CD1c-positive myeloid dendritic cell (primary cell): ENCODE data around the gene ATP6V1B1.
A peak's percentile ranks its signal among the peaks of the same experiment; 100 is the strongest.

ENCODE experiments used
- DNase-seq: peaks from one replicate; pipeline ENCODE4 v3.0.0-alpha.2; 2016; ENCODE audit errors: extremely low spot score

The ATP6V1B1 gene

DNA sequence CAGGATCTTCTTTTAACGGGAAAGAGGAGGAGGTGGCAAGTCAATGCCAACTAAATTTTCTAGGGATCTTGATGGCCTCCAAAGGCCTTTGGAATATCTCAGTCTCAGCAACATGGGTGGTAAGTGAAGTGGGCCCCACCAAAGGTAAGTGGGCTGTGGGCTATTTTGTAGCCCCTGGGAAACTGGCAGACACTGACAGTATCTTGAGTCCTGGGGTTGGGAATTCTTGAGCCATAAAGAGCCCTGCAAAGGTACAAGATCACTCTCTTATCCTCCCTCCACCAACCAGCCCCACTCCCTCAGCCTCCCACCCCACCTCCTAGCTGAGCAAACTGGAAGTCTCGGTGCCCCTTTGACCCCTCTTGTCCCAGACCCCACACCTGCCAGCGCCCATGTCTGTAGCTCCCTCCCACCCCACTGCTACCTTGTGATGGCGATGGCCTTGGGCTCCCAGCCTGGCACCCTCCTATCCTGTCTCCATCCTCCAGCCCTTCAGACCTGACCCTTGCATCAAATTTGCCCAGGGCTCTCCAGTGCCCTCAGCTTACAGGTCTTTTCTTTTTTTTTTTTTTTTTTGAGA is 8.5 kb downstream of the ATP6V1B1 start:
- no peak for DNase-seq

DNA sequence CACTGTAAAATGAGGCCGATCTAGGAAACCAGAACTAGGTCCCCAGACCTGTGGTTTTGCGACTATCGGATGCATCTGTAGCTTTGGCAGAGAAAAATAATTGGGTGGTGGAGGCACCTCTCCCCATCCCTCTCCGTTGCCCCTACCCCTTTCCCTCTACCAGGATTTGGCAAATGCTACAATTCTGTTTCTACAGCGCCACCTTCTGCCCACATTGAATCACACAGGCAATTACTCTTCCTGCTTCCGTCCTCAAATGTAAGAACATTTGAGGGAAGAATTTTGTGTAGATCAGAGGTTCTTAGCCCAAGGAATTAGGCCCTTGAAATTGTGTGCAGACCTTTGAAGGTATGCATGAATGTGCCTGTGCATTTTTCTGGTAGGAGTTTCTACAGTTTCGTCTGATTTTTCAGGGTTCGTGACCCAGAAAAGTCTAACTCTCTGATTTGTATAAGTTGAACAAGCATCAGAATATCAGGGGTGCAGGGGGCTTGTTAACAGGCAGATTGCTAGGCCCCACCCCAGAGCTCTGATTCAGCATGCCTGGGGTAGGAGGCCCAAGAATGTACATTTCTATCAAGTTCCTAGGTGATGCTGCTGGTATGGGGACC is 11.2 kb downstream of the ATP6V1B1 start:
- peak; percentile 61 for DNase-seq

DNA sequence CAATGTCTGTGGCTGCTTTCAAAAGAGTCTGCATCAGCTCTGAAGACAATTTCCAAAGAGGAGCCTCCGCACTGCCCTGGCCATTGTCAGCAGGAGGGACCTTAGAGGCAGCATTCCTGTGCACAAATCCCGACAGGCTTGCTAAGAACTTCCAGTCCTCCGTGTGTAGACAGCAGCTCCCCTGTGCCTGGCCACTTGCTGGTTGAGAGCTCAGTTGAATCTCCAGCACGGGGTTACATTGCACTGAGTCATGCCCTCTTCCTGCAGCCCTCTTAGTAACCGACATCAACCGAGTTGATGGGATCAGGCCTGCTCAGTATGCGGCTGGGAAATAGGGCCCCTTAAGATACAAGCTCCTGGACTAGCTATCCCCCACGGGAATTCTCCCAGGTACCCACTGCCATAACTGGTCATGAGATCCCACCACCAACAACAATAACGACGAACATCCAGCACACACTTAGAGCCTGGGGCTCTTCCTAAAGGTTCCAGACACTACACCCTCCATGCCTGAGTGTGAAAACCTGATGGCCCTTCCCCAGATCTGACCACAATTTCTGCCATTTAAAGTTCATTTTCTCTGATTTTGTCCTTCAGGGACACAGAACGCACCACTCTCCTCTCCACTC is 12.0 kb downstream of the ATP6V1B1 start:
- DNase-seq: no peak

DNA sequence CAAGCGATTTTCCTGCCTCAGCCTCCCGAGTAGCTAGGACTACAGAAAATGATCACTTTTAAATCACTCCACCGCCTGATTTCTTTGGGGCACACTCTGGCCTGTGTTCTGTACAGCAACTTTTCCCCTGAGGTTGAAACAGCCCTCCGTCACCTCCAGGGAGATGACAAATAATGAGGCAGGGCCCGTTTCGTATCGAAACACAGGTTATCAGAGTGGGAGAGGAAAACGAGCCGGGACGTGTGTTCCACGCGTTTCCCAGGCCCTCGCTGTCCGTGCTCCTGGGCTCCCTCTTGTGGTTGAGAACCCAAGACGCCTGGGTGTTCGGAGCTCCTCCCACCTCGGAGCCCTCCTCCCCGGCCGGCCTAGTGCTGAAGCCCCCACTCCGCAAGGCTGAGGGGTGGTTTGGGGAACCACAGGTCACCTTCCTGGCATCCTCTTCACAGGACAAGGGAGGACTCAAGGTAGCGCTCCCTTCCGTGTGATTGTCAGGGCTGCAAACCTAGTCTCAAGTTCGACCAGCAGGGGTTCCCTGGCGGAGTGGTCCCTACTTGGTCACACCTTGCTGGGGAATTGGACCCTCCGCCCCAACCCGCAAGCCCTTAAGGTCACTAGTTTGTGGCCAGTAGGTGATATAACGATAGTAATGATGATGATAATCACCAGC is 12.8 kb downstream of the ATP6V1B1 start:
- peak; percentile 80 for DNase-seq

DNA sequence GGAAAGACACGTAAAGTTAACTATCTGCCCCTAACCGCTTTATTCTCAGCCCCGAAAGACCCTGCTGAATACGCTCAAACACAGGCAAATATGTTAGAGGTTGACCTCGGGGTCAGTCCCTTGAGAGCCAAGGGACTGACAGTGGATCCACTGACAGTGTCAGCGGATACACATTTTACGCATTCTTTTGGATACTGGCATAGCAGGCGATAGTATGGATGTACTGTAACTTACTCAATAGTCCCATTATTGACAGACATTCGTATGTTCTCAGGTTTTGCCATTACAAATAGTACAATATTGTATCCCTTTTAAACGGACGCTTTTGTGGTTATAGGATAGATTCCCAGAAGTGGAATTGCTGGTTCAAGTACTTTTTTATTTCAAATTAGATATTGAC is 13.4 kb downstream of the ATP6V1B1 start:
- DNase-seq: no peak

DNA sequence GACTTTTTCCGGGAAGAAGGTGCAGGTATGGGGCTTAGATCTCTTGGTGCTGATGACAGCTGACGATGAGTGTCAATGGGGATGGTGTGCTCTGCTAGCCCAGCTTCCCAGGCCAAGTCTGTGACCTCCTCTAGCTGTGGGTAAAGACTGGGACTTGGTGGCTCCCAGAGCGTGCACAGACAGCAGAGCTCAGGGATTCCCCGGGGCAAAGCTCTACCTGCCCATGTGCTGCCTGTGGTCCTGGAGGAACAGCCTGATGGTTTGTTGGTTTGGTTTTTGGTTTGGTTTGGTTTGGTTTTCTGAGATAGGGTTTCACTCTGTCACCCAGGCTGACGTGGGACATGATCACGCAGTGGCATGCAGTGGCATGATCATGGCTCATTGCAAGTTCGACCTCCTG is 19.2 kb downstream of the ATP6V1B1 start:
- no peak for DNase-seq

DNA sequence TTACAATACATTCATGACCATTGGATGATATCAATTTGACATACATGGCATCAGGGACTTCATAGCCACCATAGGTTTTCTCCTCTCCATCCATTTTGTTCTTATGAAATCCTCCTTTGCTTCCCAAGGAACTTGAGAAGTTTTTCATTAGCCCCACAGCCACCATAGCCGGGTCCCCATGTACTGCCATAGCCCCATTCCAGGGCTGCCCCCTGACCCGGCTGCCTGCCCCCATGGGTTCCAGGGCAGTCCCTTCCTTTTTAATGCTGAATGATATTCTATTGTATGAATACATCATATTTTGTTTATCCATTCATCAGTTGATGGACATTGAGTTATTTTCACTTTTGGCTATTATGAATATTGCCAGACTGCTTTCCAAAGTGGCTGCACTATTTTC is 20.4 kb downstream of the ATP6V1B1 start:
- no peak for DNase-seq

DNA sequence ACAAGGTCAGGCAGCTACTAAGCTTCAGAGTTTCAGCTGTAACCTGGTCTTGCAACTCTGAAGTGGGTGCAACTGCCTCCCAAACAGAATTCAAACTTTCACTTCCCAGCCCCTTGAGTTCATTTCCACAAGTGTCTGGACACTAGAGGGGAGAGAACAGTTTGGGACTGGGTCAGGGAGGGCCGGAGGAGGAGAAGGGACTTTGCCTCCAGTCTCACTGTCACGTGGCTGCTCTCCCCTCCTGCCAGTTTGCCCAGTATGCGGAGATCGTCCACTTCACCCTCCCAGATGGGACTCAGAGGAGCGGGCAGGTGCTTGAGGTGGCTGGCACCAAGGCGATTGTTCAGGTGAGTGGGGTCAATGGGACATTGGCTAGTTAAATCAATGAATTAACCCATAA is 22.1 kb downstream of the ATP6V1B1 start:
- no peak for DNase-seq

DNA sequence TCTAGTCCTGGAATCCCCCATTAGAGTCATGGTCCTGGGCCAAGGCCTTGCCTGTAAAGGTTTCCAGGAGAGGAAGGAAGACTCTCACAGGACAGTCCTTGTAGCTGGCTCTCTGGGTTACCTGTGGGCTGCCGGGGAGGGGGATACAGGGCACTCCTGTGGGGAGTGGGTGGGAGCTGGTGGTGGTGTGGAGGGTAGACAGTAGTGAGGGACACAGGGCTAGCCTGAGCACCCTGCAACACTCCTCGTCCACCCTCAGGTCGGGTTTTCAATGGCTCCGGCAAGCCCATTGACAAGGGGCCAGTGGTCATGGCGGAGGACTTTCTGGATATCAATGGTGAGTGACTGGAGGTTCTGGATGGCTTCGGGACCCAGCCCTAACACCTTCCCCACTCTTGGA is 23.1 kb downstream of the ATP6V1B1 start:
- no peak for DNase-seq

DNA sequence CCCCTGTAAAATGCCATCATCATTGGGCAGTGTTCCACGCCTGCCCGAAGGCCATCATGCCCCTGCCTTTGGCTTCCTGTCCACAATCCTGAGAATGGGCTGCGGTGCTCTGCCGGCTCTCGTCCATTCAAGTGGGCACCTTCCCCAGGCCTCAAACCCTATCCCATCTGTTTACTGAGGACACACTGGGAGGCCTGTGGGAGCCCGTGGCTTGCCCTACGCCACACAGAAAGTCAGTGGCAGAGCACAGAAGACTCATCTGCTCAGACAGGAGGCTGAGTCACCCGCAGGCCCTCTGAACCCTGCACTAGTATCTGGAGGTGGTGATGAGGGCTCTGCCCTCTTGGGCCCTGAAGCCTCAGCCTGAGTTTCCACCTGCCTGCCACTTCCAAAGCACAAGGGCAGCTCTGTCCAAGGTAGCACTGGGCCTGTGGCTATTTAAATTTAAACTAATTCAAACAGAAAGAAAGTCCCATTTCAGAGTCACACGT is 23.6 kb downstream of the ATP6V1B1 start:
- no peak for DNase-seq

DNA sequence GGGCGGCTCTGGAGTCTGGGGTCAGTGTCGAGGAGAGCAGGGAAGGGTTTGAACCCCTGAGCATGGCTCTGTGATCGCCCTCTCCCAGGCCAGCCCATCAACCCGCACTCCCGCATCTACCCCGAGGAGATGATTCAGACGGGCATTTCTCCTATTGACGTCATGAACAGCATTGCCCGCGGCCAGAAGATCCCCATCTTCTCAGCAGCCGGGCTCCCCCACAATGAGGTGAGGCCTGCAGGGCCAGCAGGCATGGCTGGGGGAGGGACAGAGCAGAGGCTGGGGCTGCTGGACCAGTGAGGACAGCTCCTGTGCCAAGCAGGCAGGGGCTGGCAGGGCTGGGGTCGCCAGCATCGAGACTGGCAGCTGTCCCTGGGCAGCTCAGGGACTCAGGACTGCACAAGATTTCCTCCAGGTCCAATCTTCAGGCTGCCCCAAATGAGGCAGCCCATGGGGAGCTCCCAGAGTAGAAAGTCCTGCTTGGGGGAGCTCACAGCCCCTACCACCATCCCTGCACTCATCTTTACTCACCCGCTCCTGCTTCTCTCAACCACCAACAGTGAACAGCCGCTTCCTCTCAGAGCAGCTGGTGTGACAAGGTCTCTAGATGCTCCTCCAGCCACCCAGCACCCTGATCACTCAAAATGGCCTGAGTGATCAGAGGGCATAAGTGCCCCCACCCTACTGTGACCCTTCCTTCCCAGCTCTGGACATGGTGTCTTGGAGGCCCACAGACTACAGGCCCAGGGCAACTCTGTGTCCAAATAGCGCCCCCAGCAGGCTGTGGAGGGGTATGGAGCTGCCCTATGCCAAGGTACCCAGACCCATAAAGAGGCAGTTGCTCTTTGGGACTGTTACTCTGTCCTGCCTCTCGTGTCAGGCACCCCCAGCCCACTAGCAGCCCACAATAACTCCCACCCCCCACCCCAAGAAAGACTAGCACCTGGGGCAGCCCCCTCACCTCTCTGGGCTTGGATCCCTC is 24.4 kb downstream of the ATP6V1B1 start:
- DNase-seq: peak; percentile 12

DNA sequence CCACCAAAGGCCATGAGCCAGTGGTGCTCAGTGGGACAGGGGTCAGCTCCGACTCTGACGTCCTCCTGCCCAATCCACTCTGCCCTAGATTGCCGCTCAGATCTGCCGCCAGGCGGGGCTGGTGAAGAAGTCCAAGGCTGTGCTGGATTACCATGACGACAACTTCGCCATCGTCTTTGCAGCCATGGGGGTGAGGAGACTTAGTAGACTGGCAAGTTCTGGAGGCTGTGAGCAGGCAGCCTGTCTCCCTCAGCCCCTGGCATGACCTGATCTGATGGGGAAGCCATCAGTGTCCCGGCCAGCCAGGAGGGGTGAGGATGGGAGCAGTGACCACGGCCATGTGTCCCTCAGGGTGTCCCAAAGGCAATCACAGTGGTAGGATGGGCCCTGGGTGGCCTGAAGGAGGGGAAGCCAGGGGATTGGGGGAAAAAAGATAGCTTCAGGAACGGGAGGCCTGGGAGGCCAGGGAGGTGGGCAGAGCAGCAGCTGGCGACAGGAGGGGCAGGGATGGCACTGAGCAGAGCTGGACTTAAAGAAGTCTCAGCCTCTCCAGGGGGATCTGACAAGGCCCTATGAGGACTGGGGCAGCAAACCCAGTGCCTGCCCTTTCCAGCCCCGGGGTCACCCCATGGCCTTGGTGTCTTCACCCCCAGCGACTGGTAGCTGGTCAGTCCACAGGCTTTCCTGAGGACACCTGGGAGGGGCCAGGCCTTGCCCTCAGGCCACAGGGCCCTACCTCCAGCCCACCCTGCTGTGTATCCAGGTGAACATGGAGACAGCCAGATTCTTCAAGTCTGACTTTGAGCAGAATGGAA is 25.3 kb downstream of the ATP6V1B1 start:
- DNase-seq: no peak

DNA sequence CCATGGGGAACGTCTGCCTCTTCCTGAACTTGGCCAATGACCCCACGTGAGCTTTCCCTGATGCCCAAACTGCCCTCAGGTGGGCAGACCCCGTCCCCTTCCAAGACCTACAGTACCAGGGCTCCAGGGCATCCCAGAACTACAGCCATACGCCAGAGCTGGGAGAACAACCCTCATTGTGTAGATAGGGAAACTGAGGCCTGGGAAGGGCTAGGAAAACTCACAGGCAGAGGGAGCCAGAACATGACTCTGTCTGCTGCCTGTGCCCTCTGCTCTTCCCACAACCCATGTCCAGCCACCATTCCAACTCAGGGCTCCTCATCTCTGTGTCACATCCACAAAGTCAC is 25.9 kb downstream of the ATP6V1B1 start:
- DNase-seq: no peak

DNA sequence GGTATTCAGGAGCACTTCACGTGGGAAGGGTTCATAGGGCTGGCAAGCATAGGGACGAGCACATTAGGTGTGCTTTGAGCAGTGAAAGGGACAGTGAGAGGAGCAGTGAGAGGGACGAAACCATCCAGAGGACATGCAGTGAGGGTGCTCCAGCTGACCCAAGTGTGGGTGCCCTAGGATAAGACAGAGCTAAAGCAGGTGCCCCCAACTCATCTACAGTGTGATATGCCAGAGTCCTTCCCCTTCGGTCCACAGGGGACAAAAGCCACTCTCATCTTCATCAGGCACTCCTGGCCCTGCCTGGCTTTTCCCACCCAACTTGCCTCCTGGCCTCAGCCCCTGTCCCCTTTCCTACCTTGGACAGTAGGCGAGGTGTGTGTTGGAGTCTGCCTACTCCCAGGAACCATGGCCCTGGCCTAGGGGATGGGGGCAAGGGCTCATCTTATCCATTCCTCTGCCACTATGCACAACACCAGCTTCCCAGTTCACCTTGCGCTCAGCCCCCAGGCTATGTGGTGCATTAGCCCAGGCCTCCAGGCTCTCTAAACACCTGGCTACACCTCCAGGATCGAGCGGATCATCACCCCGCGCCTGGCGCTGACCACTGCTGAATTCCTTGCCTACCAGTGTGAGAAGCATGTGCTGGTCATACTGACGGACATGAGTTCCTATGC is 26.6 kb downstream of the ATP6V1B1 start:
- no peak for DNase-seq

DNA sequence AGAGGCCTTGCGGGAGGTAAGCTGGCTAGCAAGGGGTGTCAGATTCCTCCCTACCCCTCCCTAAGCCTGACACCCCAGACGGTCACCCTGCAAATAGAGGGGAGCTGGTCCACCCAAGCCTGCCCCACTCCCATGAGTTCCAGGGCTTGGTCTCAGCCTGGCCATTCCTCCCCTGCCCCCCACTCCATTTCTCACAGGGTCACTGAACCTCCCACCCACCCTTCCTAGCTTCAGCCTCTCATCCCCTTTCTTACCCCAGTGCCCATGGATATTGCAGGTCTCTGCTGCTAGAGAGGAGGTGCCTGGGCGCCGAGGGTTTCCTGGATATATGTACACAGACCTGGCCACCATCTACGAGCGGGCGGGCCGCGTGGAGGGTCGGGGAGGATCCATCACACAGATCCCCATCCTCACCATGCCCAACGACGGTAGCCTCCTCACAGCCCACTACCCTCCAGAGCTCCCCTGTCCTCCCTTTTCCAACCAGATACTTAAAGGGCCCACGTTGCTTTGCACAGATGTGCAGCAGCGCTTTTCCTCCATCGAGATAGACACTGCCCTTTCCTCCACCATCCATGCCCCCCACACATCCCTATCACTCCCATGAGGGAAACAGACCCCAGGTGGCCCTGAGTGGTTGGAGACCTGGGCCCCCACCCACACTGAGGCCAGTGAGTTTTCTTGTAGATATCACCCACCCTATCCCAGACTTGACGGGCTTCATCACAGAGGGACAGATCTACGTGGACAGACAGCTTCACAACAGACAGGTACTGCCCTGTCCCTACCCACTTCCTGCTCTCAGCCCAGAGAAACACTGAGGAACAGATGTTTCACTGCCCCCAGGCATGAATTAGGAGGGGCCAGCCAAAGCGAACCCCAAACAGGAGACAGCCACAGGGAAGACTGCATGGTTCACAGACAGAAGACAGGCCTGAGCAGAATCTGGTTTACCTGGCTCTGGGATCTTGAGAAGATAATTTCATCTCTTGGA is 27.5 kb downstream of the ATP6V1B1 start:
- no peak for DNase-seq

DNA sequence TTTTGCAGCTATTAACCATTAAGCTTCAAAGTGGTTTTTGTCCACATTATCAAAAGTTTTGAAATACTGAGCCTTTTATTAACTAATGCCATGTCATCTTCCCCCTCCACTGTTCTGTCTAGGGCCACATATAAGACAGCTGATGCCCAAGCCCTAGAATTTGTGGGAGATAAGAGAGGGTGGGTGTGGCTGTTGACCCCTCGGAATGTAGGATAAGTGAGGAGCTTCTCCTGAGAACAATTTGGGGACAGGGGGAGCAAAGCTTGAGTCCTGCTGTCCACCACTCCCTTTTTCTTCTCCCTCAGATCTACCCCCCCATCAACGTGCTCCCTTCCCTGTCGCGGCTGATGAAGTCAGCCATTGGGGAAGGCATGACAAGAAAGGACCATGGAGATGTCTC is 28.4 kb downstream of the ATP6V1B1 start:
- no peak for DNase-seq

DNA sequence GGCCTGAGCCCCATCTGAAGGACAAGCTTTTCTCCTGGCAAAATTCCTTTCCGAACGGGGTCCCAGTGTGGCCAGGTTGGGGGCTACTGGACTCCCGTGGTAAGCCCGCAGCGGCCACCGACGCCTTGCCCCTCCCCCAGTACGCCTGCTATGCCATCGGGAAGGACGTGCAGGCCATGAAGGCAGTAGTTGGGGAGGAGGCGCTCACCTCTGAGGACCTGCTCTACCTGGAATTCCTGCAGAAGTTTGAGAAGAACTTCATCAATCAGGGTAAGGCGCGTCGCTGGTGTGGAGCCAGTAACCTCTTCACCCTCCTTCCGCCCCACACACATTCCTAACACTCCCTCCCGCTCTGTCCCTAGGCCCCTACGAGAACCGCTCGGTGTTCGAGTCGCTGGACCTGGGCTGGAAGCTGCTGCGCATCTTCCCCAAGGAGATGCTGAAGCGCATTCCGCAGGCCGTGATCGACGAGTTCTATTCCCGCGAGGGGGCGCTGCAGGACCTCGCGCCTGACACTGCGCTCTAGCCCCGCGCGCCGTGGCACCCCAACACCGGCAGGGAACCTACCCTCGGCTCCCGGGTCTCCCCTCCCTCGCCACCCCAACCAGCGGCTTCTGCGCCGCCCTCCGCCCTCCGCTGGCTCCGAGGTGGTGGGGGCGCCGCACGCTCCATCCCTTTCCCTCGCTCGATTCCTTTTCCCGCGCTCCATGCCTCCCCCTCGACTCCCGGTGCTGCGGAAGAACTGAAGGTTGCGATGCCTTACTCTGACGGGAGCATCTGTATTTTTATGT is 29.1 kb downstream of the ATP6V1B1 start:
- DNase-seq: peak; percentile 87

DNA sequence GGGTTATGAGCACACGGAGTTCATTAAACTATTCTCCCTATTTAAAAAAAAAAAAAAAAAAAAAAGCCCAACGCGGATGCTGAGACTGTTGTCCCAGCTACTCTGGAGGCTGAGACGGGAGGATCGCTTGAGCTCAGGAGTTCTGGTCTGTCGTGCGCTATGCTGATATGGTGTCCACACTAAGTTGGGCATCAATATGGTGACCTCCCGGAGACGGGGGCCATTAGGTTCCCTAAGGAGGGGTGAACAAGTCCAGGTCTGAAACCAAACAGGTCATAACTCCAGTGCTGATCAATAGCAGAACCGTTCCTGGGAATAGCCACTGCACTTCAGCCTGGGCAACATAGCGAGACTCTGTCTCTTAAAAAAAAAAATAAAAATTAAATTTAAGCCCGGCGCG is 29.8 kb downstream of the ATP6V1B1 start:
- no peak for DNase-seq
